H1 (cell line): ENCODE results near the gene GDPD4. TPM values are rescaled to one million over a fixed set of nuclear protein-coding genes. Genes with fewer than 3 reads are reported as not detected.

Experiments
- CTCF ChIA-PET: fragments of 300-600 bp; sonication (Branson Sonifier 250); formaldehyde crosslinking; loops from one replicate; lab custom pipeline; 2021; ENCODE audit not compliant: partially characterized antibody; lab: Charles Lee
- POLR2A ChIA-PET: fragments of 300-600 bp; sonication (Branson Sonifier 250); formaldehyde crosslinking; loops from one replicate; lab custom pipeline; 2021; ENCODE audit warnings: inconsistent platforms; ENCODE audit not compliant: partially characterized antibody; lab: Charles Lee
- DNase-seq, 2 experiments: peaks; one replicate each; pipeline versions ENCODE4 v3.0.0 to v3.0.0-alpha.2; 2010 to 2022; ENCODE audit warnings: low spot score in 2 of 2, low read depth in 1 of 2, mixed read lengths in 1 of 2
- FAIRE-seq: peaks from 2 replicates; lab custom pipeline; 2011; peaks lifted over from hg19 to GRCh38; lab: Jason Lieb, UNC
- H2AFZ ChIP-seq: 2 replicates; pipeline ENCODE4 v1.8.1; 2012; ENCODE audit warnings: low read length, inconsistent platforms
- H2AK5ac ChIP-seq: 2 replicates; pipeline ENCODE4 v1.6.1; 2013; ENCODE audit warnings: low read depth, low read length
- H2BK120ac ChIP-seq: replicated peaks from 2 replicates; pipeline ENCODE3; 2013; ENCODE audit warnings: low read depth, low read length, inconsistent platforms
- H2BK12ac ChIP-seq: 2 replicates; pipeline ENCODE4 v1.6.1; 2013; ENCODE audit warnings: low read depth, low read length
- H2BK15ac ChIP-seq: 2 replicates; pipeline ENCODE4 v1.6.1; 2013; ENCODE audit warnings: low read length
- H2BK20ac ChIP-seq: 2 replicates; pipeline ENCODE4 v1.6.1; 2013; ENCODE audit warnings: low read length
- H2BK5ac ChIP-seq: 2 replicates; pipeline ENCODE4 v1.6.1; 2013; ENCODE audit warnings: low read depth, low read length
- H3K14ac ChIP-seq: 2 replicates; pipeline ENCODE4 v1.6.1; 2013; ENCODE audit warnings: inconsistent platforms; ENCODE audit not compliant: insufficient read length
- H3K18ac ChIP-seq: 2 replicates; pipeline ENCODE4 v1.6.1; 2013; ENCODE audit warnings: low read length; ENCODE audit errors: extremely low read depth
- H3K23ac ChIP-seq: 2 replicates; pipeline ENCODE4 v1.6.1; 2013; ENCODE audit warnings: inconsistent platforms; ENCODE audit not compliant: insufficient read length
- H3K23me2 ChIP-seq: 2 replicates; pipeline ENCODE4 v1.6.1; 2013; ENCODE audit warnings: low read depth, low read length
- H3K27ac ChIP-seq: 2 replicates; pipeline ENCODE4 v1.6.1; 2011; ENCODE audit warnings: low read depth, low read length, inconsistent platforms
- H3K27me3 ChIP-seq, 4 experiments: replicated peaks in 1 of 4; 1 replicate in 1 of 4; 2 replicates in 3 of 4; pipeline versions ENCODE4 v1.6.1 to v1.8.1; 2011 to 2013; ENCODE audit warnings: low read length in 3 of 4, mild to moderate bottlenecking in 3 of 4, inconsistent platforms in 2 of 4, mixed read lengths in 2 of 4, moderate library complexity in 1 of 4; ENCODE audit not compliant: control insufficient read depth in 3 of 4, insufficient read depth in 3 of 4; ENCODE audit errors: extremely low read depth in 1 of 4
- H3K36me3 ChIP-seq, 4 experiments: 2 replicates each; pipeline versions ENCODE4 v1.6.1 to v1.8.1; 2011 to 2013; ENCODE audit warnings: mild to moderate bottlenecking in 4 of 4, low read length in 3 of 4, moderate library complexity in 2 of 4, control low read depth in 1 of 4, inconsistent platforms in 1 of 4; ENCODE audit not compliant: insufficient read depth in 4 of 4, control insufficient read depth in 2 of 4
- H3K4ac ChIP-seq: replicated peaks from 2 replicates; pipeline ENCODE3; 2013; ENCODE audit warnings: low read length, low read depth, mixed read lengths, inconsistent platforms; ENCODE audit not compliant: insufficient read length
- H3K4me1 ChIP-seq, 4 experiments: replicated peaks in 1 of 4; 1 replicate in 1 of 4; 2 replicates in 3 of 4; pipeline versions ENCODE4 v1.6.1 to v1.8.1; 2011 to 2013; ENCODE audit warnings: low read length in 3 of 4, inconsistent platforms in 2 of 4, mixed read lengths in 1 of 4; ENCODE audit not compliant: insufficient read depth in 4 of 4, control insufficient read depth in 3 of 4
- H3K4me2 ChIP-seq, 2 experiments: 2 replicates each; pipeline versions ENCODE4 v1.6.1 to v1.8.1; 2011 to 2013; ENCODE audit warnings: low read depth in 2 of 2, low read length in 2 of 2, control low read depth in 1 of 2, inconsistent platforms in 1 of 2, mild to moderate bottlenecking in 1 of 2; ENCODE audit not compliant: insufficient read depth in 1 of 2
- H3K4me3 ChIP-seq, 4 experiments: fragments of 200-600, 300-600 bp in 1 of 4; sonication (generic), shearing (Covaris generic), sonication (Bioruptor Twin) in 1 of 4; 2 replicates each; pipeline versions ENCODE4 v1.5.1 to v1.8.1; 2011 to 2016; ENCODE audit warnings: low read length in 4 of 4, low read depth in 3 of 4, control low read depth in 2 of 4, inconsistent platforms in 2 of 4, mild to moderate bottlenecking in 2 of 4, mixed read lengths in 1 of 4, moderate library complexity in 1 of 4; ENCODE audit not compliant: insufficient read depth in 2 of 4; ENCODE audit errors: extremely low read depth in 1 of 4
- H3K56ac ChIP-seq: replicated peaks from 2 replicates; pipeline ENCODE3; 2013; ENCODE audit warnings: low read depth, mild to moderate bottlenecking, mixed read lengths, low read length, inconsistent platforms; ENCODE audit not compliant: insufficient read length
- H3K79me1 ChIP-seq: 2 replicates; pipeline ENCODE4 v1.6.1; 2013; ENCODE audit warnings: low read depth, low read length, control low read depth
- H3K79me2 ChIP-seq, 2 experiments: 2 replicates each; pipeline versions ENCODE4 v1.6.1 to v1.8.1; 2012 to 2013; ENCODE audit warnings: low read length in 2 of 2, mild to moderate bottlenecking in 2 of 2, inconsistent platforms in 1 of 2; ENCODE audit not compliant: insufficient read depth in 2 of 2, control insufficient read depth in 1 of 2
- H3K9ac ChIP-seq, 4 experiments: replicated peaks in 1 of 4; 1 replicate in 1 of 4; 2 replicates in 3 of 4; pipeline versions ENCODE4 v1.6.1 to v1.8.1; 2011 to 2013; ENCODE audit warnings: low read depth in 3 of 4, low read length in 3 of 4, control low read depth in 2 of 4, mild to moderate bottlenecking in 2 of 4, moderate library complexity in 2 of 4, inconsistent platforms in 1 of 4; ENCODE audit errors: extremely low read depth in 1 of 4
- H3K9me3 ChIP-seq, 2 experiments: 2 replicates each; pipeline versions ENCODE4 v1.6.1 to v1.8.1; 2012 to 2013; ENCODE audit warnings: mild to moderate bottlenecking in 2 of 2, moderate library complexity in 2 of 2, control low read depth in 1 of 2, inconsistent platforms in 1 of 2, low read depth in 1 of 2, low read length in 1 of 2, mixed read lengths in 1 of 2; ENCODE audit not compliant: insufficient read depth in 2 of 2
- H4K20me1 ChIP-seq, 2 experiments: replicated peaks in 1 of 2; 2 replicates each; pipeline versions ENCODE3 to v1.8.1; 2011 to 2013; ENCODE audit warnings: inconsistent platforms in 2 of 2, low read length in 2 of 2, mild to moderate bottlenecking in 1 of 2; ENCODE audit not compliant: insufficient read depth in 2 of 2, control insufficient read depth in 1 of 2
- H4K5ac ChIP-seq: 2 replicates; pipeline ENCODE4 v1.6.1; 2013; ENCODE audit warnings: low read length, low read depth, mixed read lengths, inconsistent platforms; ENCODE audit not compliant: insufficient read length
- H4K8ac ChIP-seq: 2 replicates; pipeline ENCODE4 v1.8.0; 2013; ENCODE audit warnings: mild to moderate bottlenecking, moderate library complexity, low read length, inconsistent platforms; ENCODE audit not compliant: insufficient read depth; ENCODE audit errors: extremely low read depth
- H4K91ac ChIP-seq: replicated peaks from 2 replicates; pipeline ENCODE3; 2013; ENCODE audit warnings: low read length, mixed read lengths, inconsistent platforms; ENCODE audit not compliant: insufficient read length
- BACH1 ChIP-seq: IDR thresholded peaks from 2 replicates; pipeline ENCODE4 v1.6.1; 2012; ENCODE audit warnings: low read length, improper control_type of control experiment
- BRCA1 ChIP-seq: IDR thresholded peaks from 2 replicates; pipeline ENCODE4 v1.6.1; 2012; ENCODE audit warnings: low read depth, low read length, improper control_type of control experiment
- CEBPB ChIP-seq: IDR thresholded peaks from 2 replicates; pipeline ENCODE4 v1.6.1; 2012; ENCODE audit warnings: low read depth, low read length
- HDAC2 ChIP-seq, 2 experiments: fragments of 300-600 bp in 1 of 2; sonication (generic) in 1 of 2; IDR thresholded peaks; 2 replicates each; pipeline ENCODE4 v1.6.1; 2011 to 2012; ENCODE audit warnings: low read depth in 2 of 2, low read length in 2 of 2, mild to moderate bottlenecking in 2 of 2, moderate library complexity in 2 of 2, borderline replicate concordance in 1 of 2, inconsistent platforms in 1 of 2
- HDAC6 ChIP-seq: IDR thresholded peaks from one replicate; pipeline ENCODE4 v1.7.1; 2012; ENCODE audit warnings: low read depth, mild to moderate bottlenecking, inconsistent platforms, low read length, moderate library complexity
- POLR2A ChIP-seq, 2 experiments: IDR thresholded peaks; 1 replicate in 1 of 2; 2 replicates in 1 of 2; pipeline ENCODE4 v1.6.1; 2011; ENCODE audit warnings: low read depth in 2 of 2, low read length in 2 of 2, mild to moderate bottlenecking in 2 of 2; ENCODE audit errors: control extremely low read depth in 1 of 2
- RXRA ChIP-seq: IDR thresholded peaks from 2 replicates; pipeline ENCODE4 v1.6.1; 2011; ENCODE audit warnings: low read depth, mild to moderate bottlenecking, low read length, moderate library complexity; ENCODE audit not compliant: insufficient read depth
- SUZ12 ChIP-seq: fragments of 200-600 bp; sonication (generic); IDR thresholded peaks from 2 replicates; pipeline ENCODE4 v1.6.1; 2012; ENCODE audit warnings: mild to moderate bottlenecking, inconsistent platforms, low read length, moderate library complexity, mixed read lengths
- TCF12 ChIP-seq: IDR thresholded peaks from 2 replicates; pipeline ENCODE4 v1.6.1; 2011; ENCODE audit warnings: low read depth, mild to moderate bottlenecking, low read length
- WGBS, 2 experiments: shearing (Covaris generic) in 1 of 2; methylation state at CpG; one replicate each; pipeline versions ENCODE4 v1.1.6 to v1.1.7; 2013 to 2015; ENCODE audit warnings: low lambda C conversion rate in 2 of 2, mixed read lengths in 2 of 2, inconsistent platforms in 1 of 2, low coverage in 1 of 2, missing lambda C conversion rate in 1 of 2; ENCODE audit not compliant: insufficient replicate concordance in 2 of 2, insufficient coverage in 1 of 2, insufficient read length in 1 of 2; ENCODE audit errors: extremely low coverage in 1 of 2, missing lambda C conversion rate in 1 of 2; 5-methylcytosine and 5-hydroxymethylcytosine counted together
- polyA plus RNA-seq, 7 experiments: library from polyadenylated mRNA; depleted of rRNA in 3 of 7; stranded (reverse) in 5 of 7; unstranded in 2 of 7; fragments of >200 nt in 5 of 7; fragments of 200-250 nt in 2 of 7; gene quantifications; 1 replicate in 5 of 7; 2 replicates in 1 of 7; 4 replicates in 1 of 7; pipeline versions ENCODE4 v1.2.1 to v1.2.3, GENCODE V29; 2011 to 2013; ENCODE audit warnings: missing spikeins in 2 of 7, mixed read lengths in 2 of 7
- total RNA-seq: library from RNA; stranded (reverse); fragmentation: NEBNext Ultra II Directional; extraction: Animal tissue kit (Norgen Biotek cat#: 25700); gene quantifications from 2 replicates; pipeline ENCODE4 v1.2.1, GENCODE V29; 2021
- TF ChIP-seq, protein P1 (sequence below): IDR thresholded peaks from 2 replicates; pipeline ENCODE4 v1.6.1; 2012; ENCODE audit warnings: inconsistent platforms

The GDPD4 gene
- total and polyA plus RNA-seq, 2 of the 8 experiments (the other 6 are each of a cell fraction or from before 2014, with no cell fraction given) = not detected

DNA sequence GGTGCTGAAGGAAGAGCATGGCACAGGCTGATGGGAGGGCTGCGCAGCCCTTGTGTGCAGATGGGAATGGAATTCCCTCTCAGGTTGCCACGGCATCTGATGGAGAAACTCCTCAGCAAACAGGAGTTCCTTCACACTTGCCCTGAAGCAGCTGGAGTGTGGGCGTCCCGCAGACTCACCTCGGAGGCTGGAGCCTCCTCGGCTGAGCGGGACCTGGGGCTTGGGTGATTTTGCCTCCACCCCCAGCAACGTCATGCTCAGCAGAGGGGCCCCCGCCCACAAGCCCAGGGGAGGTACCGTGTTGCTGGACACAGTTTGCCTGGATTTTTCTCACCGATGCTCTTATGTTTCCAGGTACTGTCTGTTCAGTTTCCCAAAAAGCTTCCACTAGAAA lies 110.1 kb downstream of the GDPD4 start:
- Histone ChIP-seq H3K27ac (no peak overlapping the region), H2BK15ac (0 out of 2 replicates have a peak overlapping the region, but pooled peaks have one; percentile 3), H4K91ac (peak overlapping the region; percentile 13), H3K56ac (no peak overlapping the region), H3K27me3 (no peaks in the 10 kb centered on the region), H3K4ac (peak overlapping the region; percentile 71), H3K4me1 (peaks cover 0 to 7% (median 6%) of the 10 kb centered on the region in 4 experiments; a peak in 6 of 7 replicates), H4K20me1 (peaks cover 0 to 7% of the 10 kb centered on the region in 2 experiments), H3K9ac (no peak overlapping the region), H3K9me3 (no peaks in the 10 kb centered on the region), H2BK20ac (peak overlapping the region; percentile 23; the same call in 1 of the 2 replicates), H3K23me2 (peaks cover 10% of the 10 kb centered on the region; the same call in 1 of the 2 replicates), H2BK12ac (peak overlapping the region; percentile 27; the same call in 1 of the 2 replicates), H3K4me2 (peak overlapping the region in 1 of 2 experiments; percentile 54; a peak in 2 of 4 replicates), H3K4me3 (no peak overlapping the region), H2AK5ac (no peak overlapping the region), H2AFZ (no peak overlapping the region), H3K79me1 (no peaks in the 10 kb centered on the region), H2BK5ac (no peak overlapping the region), H3K23ac (no peak overlapping the region), H3K36me3 (no peaks in the 10 kb centered on the region; a peak in 1 of 8 replicates), H3K14ac (no peak overlapping the region), H4K5ac (no peak overlapping the region), H3K18ac (no peak overlapping the region), H3K79me2 (no peaks in the 10 kb centered on the region), H2BK120ac (no peak overlapping the region), H4K8ac (no peak overlapping the region; the same call in 1 of the 2 replicates)
- no peak for FAIRE-seq
- POLR2A ChIA-PET = no interaction called here
- TF ChIP-seq BRCA1 (no peak), HDAC2 (IDR thresholded peaks at IDR 0.05; ENCODE audit: borderline replicate concordance in 1 of 2, low read depth in 2 of 2, low read length in 2 of 2) (no peak), POLR2A (IDR thresholded peaks at IDR 0.05; ENCODE audit: control extremely low read depth in 1 of 2, low read depth in 2 of 2, low read length in 2 of 2) (no peak), CEBPB (no peak), TCF12 (no peak), HDAC6 (no peak), RXRA (no peak), SUZ12 (no peak), BACH1 (no peak)
- TF ChIP-seq, protein P1, sequence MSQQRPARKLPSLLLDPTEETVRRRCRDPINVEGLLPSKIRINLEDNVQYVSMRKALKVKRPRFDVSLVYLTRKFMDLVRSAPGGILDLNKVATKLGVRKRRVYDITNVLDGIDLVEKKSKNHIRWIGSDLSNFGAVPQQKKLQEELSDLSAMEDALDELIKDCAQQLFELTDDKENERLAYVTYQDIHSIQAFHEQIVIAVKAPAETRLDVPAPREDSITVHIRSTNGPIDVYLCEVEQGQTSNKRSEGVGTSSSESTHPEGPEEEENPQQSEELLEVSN = no peak
- no peak for DNase-seq
- WGBS, 2 experiments = 85% methylated on average over 11 of the region's 11 CpGs; no CpG with 5 or more reads in 1 of the 2 experiments
- CTCF ChIA-PET = interaction anchor here (1.7 to 8.0 kb wide), 6 partner anchors 11 to 365 kb away, joined by 4 to 248 read pairs (median 41); partner anchors contain the start of gene MYO7A
